HG02571 (cell line): ENCODE data around the gene RPL3.

ENCODE experiments used
- ATAC-seq: cut with Tn5 transposase; IDR thresholded peaks from one replicate; pipeline ENCODE4 v1.9.1; 2021; ENCODE audit warnings: mild to moderate bottlenecking, moderate library complexity; ENCODE audit not compliant: unreplicated experiment

Gene RPL3

GRCh38 chr22:39265143-39265886 lies 54.1 kb downstream of the RPL3 start:
- ATAC-seq, result no peak

- no peak for ATAC-seq
Measured at GRCh38 chr22:39264349-39265038, 54.9 kb downstream of the RPL3 start.

GRCh38 chr22:39263626-39264348 lies 55.6 kb downstream of the RPL3 start:
- no peak for ATAC-seq
